ENCODE data around the gene BMPR1A. TPM values are rescaled to one million over a fixed set of nuclear protein-coding genes. Genes with fewer than 3 reads are reported as not detected.
"Not testable (repeated sequence)": the region's sequence is repeated elsewhere in the genome, so short reads cannot be mapped to it uniquely, and the experiment has no call there.

Gene BMPR1A
- polyA plus RNA-seq, 1 experiment, result 21.4 TPM

DNA sequence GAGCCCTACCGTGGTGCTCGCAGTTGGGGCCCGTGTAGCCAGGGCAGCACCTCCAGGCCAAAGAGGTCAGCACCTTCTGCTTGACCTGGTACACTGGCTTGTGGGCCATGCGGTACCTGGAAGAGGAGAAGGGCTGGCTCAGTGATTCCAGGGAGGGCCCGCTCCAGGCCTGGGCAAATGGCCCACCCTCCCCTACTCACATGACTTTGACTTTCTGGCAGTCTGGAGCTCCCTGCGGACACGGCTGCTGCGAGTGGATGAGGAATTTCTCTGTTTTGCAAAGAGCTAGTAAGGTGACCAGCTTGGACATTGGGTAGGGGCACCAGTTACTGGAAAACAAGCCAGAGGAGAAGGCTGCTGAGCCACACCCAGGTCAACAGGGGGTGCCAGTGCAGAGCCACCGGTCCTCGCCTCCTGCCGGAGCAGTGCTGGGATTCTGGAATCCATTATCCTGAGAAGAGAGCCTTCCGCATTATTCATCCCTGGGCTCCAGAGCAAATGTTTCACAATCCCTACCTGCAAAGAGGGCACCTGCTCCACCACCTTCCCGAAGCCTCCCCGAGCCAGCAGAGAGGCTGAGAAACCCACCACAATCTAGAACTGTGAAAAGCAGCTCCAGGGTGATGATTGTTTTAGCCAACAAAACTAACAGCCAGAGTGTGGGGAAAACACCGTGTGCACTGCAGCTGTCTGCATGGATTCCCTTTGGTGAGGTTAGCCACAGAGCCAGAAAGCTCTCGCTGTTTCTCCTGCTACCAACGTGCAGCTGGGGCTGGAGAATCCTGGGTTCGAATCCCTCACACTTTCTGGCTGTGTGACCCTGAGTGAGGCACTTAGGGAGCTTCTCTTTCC is 189.2 kb downstream of the BMPR1A start:
- TF ChIP-seq, protein P1, sequence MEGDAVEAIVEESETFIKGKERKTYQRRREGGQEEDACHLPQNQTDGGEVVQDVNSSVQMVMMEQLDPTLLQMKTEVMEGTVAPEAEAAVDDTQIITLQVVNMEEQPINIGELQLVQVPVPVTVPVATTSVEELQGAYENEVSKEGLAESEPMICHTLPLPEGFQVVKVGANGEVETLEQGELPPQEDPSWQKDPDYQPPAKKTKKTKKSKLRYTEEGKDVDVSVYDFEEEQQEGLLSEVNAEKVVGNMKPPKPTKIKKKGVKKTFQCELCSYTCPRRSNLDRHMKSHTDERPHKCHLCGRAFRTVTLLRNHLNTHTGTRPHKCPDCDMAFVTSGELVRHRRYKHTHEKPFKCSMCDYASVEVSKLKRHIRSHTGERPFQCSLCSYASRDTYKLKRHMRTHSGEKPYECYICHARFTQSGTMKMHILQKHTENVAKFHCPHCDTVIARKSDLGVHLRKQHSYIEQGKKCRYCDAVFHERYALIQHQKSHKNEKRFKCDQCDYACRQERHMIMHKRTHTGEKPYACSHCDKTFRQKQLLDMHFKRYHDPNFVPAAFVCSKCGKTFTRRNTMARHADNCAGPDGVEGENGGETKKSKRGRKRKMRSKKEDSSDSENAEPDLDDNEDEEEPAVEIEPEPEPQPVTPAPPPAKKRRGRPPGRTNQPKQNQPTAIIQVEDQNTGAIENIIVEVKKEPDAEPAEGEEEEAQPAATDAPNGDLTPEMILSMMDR (IDR thresholded peaks at IDR 0.05; ENCODE audit: insufficient read depth, low read depth, low read length), result peak; percentile 58
- no peak for DNase-seq (ENCODE audit: low read depth)
- Histone ChIP-seq H3K4me3 (ENCODE audit: low read depth, low read length) (no peak overlapping the region), H3K27me3 (ENCODE audit: control insufficient read depth, insufficient read depth, low read length) (no peaks in the 10 kb centered on the region), H3K36me3 (ENCODE audit: control insufficient read depth, insufficient read depth, low read length) (no peaks in the 10 kb centered on the region)
- ChIA-PET POLR2A (no interaction called here), CTCF (interaction anchor here (1.3 to 15.4 kb wide), 2 partner anchors 13 to 16 kb away, joined by 4 to 346 read pairs; partner anchors contain the start of genes ADIRF, MMRN2 and SNCG)

DNA sequence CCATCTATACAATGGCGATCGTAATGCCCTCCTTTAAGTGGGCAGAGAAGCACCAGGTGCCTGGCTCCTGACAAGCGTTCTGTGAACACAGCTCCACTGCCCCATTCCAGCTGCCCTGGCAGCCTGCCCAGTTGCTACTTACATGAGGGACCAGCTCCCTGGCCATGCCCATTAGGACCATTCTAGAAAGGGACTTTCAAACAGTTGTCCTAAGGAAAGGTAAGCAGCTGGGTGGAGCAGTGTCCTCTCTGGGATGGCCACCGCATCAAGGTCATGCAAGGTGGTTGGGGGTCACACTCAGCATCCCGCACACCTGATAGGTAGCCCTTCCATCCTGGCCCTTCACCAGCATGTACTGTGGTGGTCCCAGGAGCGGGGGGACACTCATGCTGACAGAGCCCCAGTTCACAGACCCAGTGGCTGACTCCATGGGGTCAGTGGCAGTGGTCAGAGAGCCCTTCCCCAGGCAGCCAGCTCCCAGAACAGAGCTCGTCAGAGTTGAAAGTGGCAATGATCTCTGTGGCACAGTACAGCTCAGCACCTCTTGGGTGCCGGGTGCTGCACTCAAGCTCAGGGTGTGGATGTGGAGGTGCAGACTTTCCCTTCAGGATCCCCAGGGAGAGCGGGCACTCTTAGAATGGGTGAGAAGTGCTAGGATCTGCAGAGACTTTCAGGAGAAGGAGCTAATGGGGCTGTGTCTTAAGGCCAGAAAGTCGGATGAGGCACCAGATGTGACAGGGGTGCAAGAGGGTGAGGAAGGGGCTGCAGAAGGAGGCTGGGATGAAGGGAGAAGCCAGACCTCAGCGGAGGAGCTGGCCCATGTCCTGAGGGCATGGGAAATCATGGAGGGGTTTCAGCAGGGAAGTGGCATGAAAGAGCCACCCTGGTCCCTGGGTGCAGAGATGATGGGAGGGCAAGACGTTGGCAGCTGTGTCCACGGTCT is 190.1 kb downstream of the BMPR1A start:
- Histone ChIP-seq H3K27me3 (ENCODE audit: control insufficient read depth, insufficient read depth, low read length) (no peaks in the 10 kb centered on the region), H3K36me3 (ENCODE audit: control insufficient read depth, insufficient read depth, low read length) (no peaks in the 10 kb centered on the region), H3K4me3 (ENCODE audit: low read depth, low read length) (no peak overlapping the region)
- no peak for DNase-seq (ENCODE audit: low read depth)
- TF ChIP-seq, protein P1 (IDR thresholded peaks at IDR 0.05; ENCODE audit: insufficient read depth, low read depth, low read length), result no peak
- CTCF ChIA-PET, result interaction anchor here (0.9 to 15.4 kb wide), 3 partner anchors 14 to 282 kb away, joined by 3 to 346 read pairs (median 4); partner anchors contain the start of genes ADIRF, MMRN2 and SNCG
- POLR2A ChIA-PET, result no interaction called here

DNA sequence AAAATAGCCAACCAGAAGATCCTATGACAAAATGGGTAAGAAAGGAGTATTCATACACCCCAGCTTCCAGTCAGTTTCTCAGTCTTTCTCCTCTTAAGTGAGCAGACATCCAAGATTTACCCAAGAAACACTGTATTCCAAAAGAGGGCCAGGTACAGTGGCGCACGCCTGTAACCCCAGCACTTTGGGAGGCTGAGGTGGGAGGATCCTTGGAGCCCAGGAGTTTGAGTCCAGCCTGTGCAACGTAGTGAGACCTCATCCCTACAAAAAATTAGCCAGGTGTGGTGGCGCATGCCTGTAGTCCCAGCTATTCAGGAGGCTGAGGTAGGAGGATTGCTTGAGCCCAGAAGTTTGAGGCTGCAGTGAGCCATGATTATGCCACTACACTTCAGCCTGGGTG is 191.4 kb downstream of the BMPR1A start:
- POLR2A ChIA-PET; H3K4me3 ChIP-seq (ENCODE audit: low read depth, low read length); DNase-seq (ENCODE audit: low read depth); H3K36me3 ChIP-seq (ENCODE audit: control insufficient read depth, insufficient read depth, low read length); H3K27me3 ChIP-seq (ENCODE audit: control insufficient read depth, insufficient read depth, low read length): not testable (repeated sequence)
- CTCF ChIA-PET, result interaction anchor here (0.6 to 15.4 kb wide), 5 partner anchors 8 to 106 kb away, joined by 3 to 346 read pairs (median 4); partner anchors contain the start of genes ADIRF, MMRN2 and SNCG

DNA sequence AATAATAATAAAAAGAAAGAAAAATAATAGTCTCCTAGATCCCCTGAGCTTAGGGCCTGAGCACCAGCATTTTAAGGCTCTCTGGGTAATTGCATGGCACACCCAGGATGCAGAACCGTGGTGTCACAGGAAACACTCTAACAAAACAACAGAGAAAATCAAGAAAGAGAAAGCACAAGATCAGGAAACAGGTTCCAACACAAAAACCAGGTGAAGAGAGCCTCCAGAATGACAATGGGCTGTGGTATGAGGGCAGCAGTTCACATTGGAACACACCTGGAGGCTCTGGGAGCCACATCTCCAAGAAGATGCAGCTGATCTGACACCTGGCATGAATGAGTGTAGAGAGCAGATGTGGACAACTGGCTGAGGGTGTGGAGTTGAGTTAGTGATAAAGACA is 193.9 kb downstream of the BMPR1A start:
- no peaks in the 10 kb centered on the region for H3K27me3 ChIP-seq (ENCODE audit: control insufficient read depth, insufficient read depth, low read length)
- no peak for DNase-seq (ENCODE audit: low read depth)
- POLR2A ChIA-PET, result no interaction called here
- no peaks in the 10 kb centered on the region for H3K36me3 ChIP-seq (ENCODE audit: control insufficient read depth, insufficient read depth, low read length)
- CTCF ChIA-PET, result interaction anchor here (2.2 to 2.4 kb wide), 2 partner anchors 10 to 11 kb away, joined by 8 to 14 read pairs; no protein-coding TSS in a partner anchor
- TF ChIP-seq, protein P1 (IDR thresholded peaks at IDR 0.05; ENCODE audit: insufficient read depth, low read depth, low read length), result no peak
- H3K4me3 ChIP-seq (ENCODE audit: low read depth, low read length), result no peak overlapping the region

DNA sequence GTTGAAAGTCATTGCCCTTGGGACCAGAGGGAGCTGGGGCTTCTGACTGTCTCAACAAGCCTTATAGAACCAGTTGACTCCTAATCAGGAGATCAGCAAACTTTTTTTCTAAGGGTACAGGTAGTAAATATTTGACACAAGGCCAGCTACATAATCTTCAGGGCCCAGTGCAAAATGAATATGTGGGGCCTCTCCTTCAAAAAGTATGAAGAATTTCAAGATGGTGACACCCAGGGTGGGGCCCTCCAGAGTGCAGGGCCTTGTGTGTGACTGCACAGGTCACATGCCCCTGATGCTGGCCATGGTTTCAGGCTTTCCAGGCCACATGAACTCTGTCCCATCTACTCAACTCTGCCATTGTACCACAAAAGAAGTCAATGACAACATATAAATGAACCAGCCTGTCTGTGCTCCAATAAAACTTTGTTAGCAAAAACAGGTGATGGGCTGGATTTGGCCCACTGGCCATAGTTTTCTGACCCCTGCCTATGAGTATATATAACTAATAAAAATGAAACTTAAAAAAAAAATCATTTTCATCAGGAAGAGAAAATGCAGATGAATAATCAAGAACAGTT is 194.9 kb downstream of the BMPR1A start:
- Histone ChIP-seq H3K27me3 (ENCODE audit: control insufficient read depth, insufficient read depth, low read length) (no peaks in the 10 kb centered on the region), H3K4me3 (ENCODE audit: low read depth, low read length) (no peak overlapping the region), H3K36me3 (ENCODE audit: control insufficient read depth, insufficient read depth, low read length) (no peaks in the 10 kb centered on the region)
- TF ChIP-seq, protein P1 (IDR thresholded peaks at IDR 0.05; ENCODE audit: insufficient read depth, low read depth, low read length), result no peak
- ChIA-PET CTCF (interaction anchor here (1.1 to 2.4 kb wide), 3 partner anchors 9 to 12 kb away, joined by 3 to 14 read pairs (median 8); no protein-coding TSS in a partner anchor), POLR2A (no interaction called here)
- DNase-seq (ENCODE audit: low read depth), result no peak
